Dendritic cell treated with granulocyte-macrophage colony-stimulating factor and Interleukin-4, amounts not matched to agents 40 ng/mL and 50 ng/mL, for 4 days (primary cell): ENCODE measurements around the gene NABP1.

Source experiments
- H3K27ac Mint-ChIP-seq: one replicate; pipeline ENCODE4 v1.8.0; 2022; ENCODE audit warnings: mild to moderate bottlenecking, mixed read lengths
- H3K27me3 Mint-ChIP-seq: one replicate; pipeline ENCODE4 v1.8.0; 2022; ENCODE audit warnings: mild to moderate bottlenecking, mixed read lengths
- H3K36me3 Mint-ChIP-seq: one replicate; pipeline ENCODE4 v1.8.0; 2022; ENCODE audit warnings: low read depth, mixed read lengths
- H3K4me1 Mint-ChIP-seq: one replicate; pipeline ENCODE4 v1.8.0; 2022; ENCODE audit warnings: low read depth, mixed read lengths
- H3K4me3 Mint-ChIP-seq: one replicate; pipeline ENCODE4 v1.8.0; 2022; ENCODE audit warnings: mild to moderate bottlenecking, moderate library complexity, mixed read lengths
- H3K9me3 Mint-ChIP-seq: one replicate; pipeline ENCODE4 v1.8.0; 2022; ENCODE audit warnings: mixed read lengths
- intact Hi-C: fragments of 100-400 bp; cut with micrococcal nuclease; formaldehyde crosslinking; loops from one replicate; pipeline ENCODE4 v1.15.0; 2022

The NABP1 gene

DNA sequence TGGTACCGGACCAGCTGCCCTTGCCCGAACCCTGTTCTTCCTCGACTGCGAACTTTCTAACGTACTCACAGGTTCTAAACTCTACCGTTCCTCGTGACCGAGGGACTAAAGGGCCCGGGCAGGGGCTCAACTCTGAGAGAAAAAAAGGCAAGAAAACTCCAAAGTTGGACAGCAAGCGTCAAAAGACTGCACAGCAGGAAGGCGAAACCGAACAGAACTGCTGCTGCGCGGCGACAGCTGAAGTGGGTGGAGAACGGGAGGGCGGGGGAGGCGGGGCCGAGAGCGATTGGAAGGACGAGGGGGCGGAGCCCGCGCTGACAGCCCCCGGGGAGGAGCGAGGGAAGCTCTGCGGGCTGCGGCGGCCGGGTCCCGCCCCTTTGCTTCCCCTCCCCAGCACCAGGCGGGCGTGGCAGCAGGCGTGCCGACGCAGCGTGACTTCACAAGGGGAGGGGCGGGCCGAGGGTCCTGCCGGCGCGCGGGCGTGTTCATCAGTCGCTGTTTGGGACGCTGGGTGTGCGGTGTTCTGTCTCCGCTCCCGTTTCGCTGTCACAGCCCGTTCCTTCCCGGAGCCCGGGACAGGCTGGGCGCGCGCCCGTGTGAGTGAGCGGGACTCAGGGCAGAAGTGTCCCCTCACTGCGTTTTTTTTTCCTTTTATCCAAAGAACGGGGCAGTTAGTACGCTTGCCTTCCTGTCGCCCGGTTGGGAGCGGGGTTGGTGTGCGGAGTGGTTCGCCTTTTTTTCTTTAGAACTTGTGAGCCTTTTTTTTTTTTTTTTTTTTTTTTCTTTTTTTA, at the start of gene NABP1:
NABP1 (plus strand) TSS at position 491 of the 791 bp plus-strand sequence. CDS start 479 bp downstream, outside the sequence.
- intact Hi-C loops = loop anchor here (1.0 to 10.0 kb wide), 3 partner anchors 27 to 653 kb away; no protein-coding TSS in a partner anchor
- H3K4me1 Mint-ChIP-seq = peaks cover 28% of the 10 kb centered on the region
- H3K4me3 Mint-ChIP-seq = peak within 1 kb of the TSS; percentile 95
- peak within 1 kb of the TSS; percentile 100 for H3K27ac Mint-ChIP-seq
- H3K27me3 Mint-ChIP-seq = no peaks in the 10 kb centered on the region
- no peaks in the 10 kb centered on the region for H3K9me3 Mint-ChIP-seq
- H3K36me3 Mint-ChIP-seq = peaks cover 39% of the 10 kb centered on the region

GRCh38 chr2:191629001-191629453, 48.9 kb upstream of the NABP1 start:
- H3K4me1 Mint-ChIP-seq = peaks cover 32% of the 10 kb centered on the region
- H3K36me3 Mint-ChIP-seq = no peaks in the 10 kb centered on the region
- H3K4me3 Mint-ChIP-seq = no peak overlapping the region
- no peaks in the 10 kb centered on the region for H3K9me3 Mint-ChIP-seq
- H3K27me3 Mint-ChIP-seq = peaks cover 2% of the 10 kb centered on the region
- intact Hi-C loops = no loop called here
- no peak overlapping the region for H3K27ac Mint-ChIP-seq

- peaks cover 2% of the 10 kb centered on the region for H3K27me3 Mint-ChIP-seq
These were observed 47.8 kb upstream of the NABP1 start for GRCh38 chr2:191629976-191630712.

DNA sequence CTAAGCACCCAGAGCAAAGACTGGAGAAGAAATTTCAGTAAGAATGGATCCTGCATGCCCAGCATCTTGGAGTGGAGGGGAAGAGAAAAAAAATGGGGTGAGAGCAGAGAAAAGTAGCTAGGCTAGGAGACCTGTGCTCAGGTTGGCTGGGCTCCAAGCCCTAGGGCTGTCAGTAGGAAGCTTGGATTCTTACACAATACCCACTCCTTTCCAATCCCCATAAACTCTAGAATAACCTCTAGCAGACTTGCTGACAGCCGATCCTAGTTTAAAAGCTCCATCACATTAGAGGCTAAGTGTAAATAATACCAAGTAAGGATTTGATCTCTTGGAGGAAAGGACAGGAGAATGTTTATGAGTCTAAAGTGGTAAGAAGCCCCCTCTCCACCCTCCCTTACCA, 46.2 kb upstream of the NABP1 start:
- H3K36me3 Mint-ChIP-seq = no peaks in the 10 kb centered on the region
- H3K27me3 Mint-ChIP-seq = peaks cover 2% of the 10 kb centered on the region
- peaks cover 20% of the 10 kb centered on the region for H3K4me1 Mint-ChIP-seq
- no peaks in the 10 kb centered on the region for H3K9me3 Mint-ChIP-seq
- H3K4me3 Mint-ChIP-seq = no peak overlapping the region
- intact Hi-C loops = no loop called here
- H3K27ac Mint-ChIP-seq = no peak overlapping the region

More at GRCh38 chr2:191629976-191630712, 47.8 kb upstream of the NABP1 start:
- intact Hi-C loops = no loop called here
- Mint-ChIP-seq H3K9me3 (no peaks in the 10 kb centered on the region), H3K4me3 (no peak overlapping the region), H3K4me1 (peaks cover 24% of the 10 kb centered on the region), H3K27ac (no peak overlapping the region), H3K36me3 (no peaks in the 10 kb centered on the region)

DNA sequence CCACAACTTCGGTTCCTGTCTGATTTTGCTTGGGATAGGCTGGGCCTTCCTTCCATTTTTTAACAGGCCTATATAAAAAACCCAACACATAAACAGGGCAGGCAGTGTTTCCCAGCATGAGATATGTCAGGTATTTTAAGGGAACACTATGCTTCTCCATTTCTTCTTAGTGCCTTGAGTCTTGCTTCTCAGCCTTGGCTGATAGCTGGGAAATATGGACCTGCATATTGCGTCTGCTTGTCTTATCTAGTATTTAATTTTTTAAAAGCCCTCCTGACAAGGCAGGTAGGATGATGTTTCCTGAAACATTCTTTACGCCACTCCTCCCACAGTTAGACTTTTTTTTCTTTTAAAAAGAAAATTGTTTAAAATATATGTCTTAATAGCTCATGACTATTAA, 45.5 kb upstream of the NABP1 start:
- no peaks in the 10 kb centered on the region for H3K9me3 Mint-ChIP-seq
- peaks cover 2% of the 10 kb centered on the region for H3K27me3 Mint-ChIP-seq

DNA sequence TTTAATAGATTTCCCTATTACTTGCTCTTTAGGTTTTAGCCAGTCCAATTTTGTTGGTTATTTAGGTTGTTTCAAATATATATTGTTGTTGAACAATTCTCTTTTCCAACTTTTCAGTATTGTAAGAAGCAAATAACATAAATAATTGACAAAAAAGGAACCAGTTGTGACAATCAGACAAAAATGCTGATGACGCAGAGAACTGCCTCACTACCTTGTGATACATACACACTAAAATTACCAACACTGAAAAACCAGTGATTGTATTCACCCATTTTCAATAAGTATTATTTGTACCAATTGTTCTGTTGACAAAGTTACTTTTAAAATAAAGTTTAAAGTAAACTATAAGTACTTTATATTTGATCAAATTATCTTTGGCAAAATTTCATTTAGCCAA, 43.1 kb upstream of the NABP1 start:
- no peak overlapping the region for H3K4me3 Mint-ChIP-seq
- peaks cover 31% of the 10 kb centered on the region for H3K4me1 Mint-ChIP-seq
- H3K36me3 Mint-ChIP-seq = no peaks in the 10 kb centered on the region
- no peak overlapping the region for H3K27ac Mint-ChIP-seq
- H3K27me3 Mint-ChIP-seq = peaks cover 2% of the 10 kb centered on the region
- no peaks in the 10 kb centered on the region for H3K9me3 Mint-ChIP-seq
- intact Hi-C loops = loop anchor here (5.0 kb wide), 2 partner anchors 32 to 48 kb away; no protein-coding TSS in a partner anchor

More for the DNA sequence above, 45.5 kb upstream of the NABP1 start:
- intact Hi-C loops = no loop called here
- H3K4me3 Mint-ChIP-seq = no peak overlapping the region
- H3K4me1 Mint-ChIP-seq = peaks cover 23% of the 10 kb centered on the region
- H3K36me3 Mint-ChIP-seq = no peaks in the 10 kb centered on the region
- H3K27ac Mint-ChIP-seq = no peak overlapping the region

- no peak overlapping the region for H3K27ac Mint-ChIP-seq
- intact Hi-C loops = loop anchor here (5.0 kb wide), 2 partner anchors 33 to 47 kb away; no protein-coding TSS in a partner anchor
- H3K27me3 Mint-ChIP-seq = no peaks in the 10 kb centered on the region
- H3K4me3 Mint-ChIP-seq = no peak overlapping the region
- H3K36me3 Mint-ChIP-seq = no peaks in the 10 kb centered on the region
- H3K9me3 Mint-ChIP-seq = no peaks in the 10 kb centered on the region
- peaks cover 31% of the 10 kb centered on the region for H3K4me1 Mint-ChIP-seq
These were observed 42.4 kb upstream of the NABP1 start for GRCh38 chr2:191635333-191636234.

GRCh38 chr2:191636235-191636543, 41.7 kb upstream of the NABP1 start:
- Mint-ChIP-seq H3K36me3 (no peaks in the 10 kb centered on the region), H3K9me3 (no peaks in the 10 kb centered on the region), H3K27me3 (no peaks in the 10 kb centered on the region), H3K27ac (no peak overlapping the region), H3K4me1 (peaks cover 31% of the 10 kb centered on the region), H3K4me3 (no peak overlapping the region)
- intact Hi-C loops = loop anchor here (5.0 kb wide), 2 partner anchors 34 to 46 kb away; no protein-coding TSS in a partner anchor

DNA sequence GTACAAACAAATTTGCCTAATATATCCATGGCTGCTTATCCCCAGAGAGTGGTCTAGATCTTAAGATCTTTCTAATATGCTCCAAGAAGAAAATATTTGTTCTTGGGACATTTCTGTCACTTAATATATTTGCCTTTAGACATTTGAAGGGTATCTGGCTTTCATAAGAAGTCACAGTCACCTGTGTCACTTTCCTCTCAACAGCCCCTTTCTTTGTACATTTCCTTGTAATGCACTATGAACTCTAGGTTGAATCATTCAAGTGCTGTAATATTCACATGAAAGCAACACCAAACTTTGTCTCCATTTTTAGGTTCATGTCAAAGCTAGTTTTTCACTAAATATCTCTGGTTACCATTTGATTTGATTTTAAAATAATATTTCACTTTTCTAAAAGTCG, 41.4 kb upstream of the NABP1 start:
- Mint-ChIP-seq H3K27me3 (no peaks in the 10 kb centered on the region), H3K4me1 (peaks cover 28% of the 10 kb centered on the region), H3K9me3 (no peaks in the 10 kb centered on the region), H3K4me3 (no peak overlapping the region), H3K27ac (peak overlapping the region; percentile 85), H3K36me3 (no peaks in the 10 kb centered on the region)
- intact Hi-C loops = loop anchor here (5.0 kb wide), 2 partner anchors 34 to 46 kb away; no protein-coding TSS in a partner anchor

DNA sequence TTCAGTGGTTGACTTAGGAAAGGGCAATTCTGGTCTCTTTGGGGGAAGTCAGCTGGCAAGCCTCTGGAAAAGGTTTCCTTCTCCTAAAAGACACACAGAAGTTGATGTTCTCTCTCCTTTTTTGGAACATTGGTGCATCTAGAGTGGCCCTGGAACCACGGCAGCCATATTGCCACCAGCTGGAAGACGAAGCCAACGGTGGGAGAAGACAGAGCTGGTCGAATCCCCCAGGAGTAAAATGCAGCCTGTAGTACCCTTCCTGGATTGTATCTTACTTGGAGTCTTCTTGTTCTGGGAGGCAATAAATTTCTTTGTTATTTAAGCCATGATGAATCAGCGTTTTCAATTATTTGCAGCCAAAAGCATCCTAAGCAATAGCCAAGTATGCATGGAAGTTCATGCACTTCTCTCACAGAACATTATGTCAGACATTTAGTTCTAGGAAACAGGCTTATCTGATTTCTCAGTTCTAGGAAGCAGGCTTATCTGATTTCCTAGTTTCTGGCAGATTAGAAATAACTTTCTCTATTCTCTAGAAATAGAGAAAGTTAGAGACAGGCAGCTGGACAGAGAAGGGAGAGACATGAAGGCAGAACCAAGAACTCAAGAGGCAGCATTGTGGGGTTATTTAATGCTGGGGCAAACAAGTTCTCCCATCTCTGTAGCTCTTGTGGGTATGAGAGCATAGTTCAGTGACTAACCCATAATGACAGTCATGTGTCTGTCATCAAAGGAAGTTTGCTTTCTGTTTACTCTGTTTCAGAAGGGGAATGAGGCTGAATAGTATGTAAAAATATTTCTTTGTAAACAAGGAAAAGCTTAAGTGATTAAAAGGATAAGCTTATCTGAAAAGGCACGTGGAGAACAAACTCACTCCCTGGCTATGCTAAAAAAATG, 40.5 kb upstream of the NABP1 start:
- H3K9me3 Mint-ChIP-seq = no peaks in the 10 kb centered on the region
- peak overlapping the region; percentile 85 for H3K27ac Mint-ChIP-seq
- H3K4me1 Mint-ChIP-seq = peaks cover 22% of the 10 kb centered on the region
- intact Hi-C loops = loop anchor here (5.0 kb wide), 2 partner anchors 35 to 45 kb away; no protein-coding TSS in a partner anchor
- no peaks in the 10 kb centered on the region for H3K27me3 Mint-ChIP-seq
- peak overlapping the region; percentile 34 for H3K4me3 Mint-ChIP-seq
- no peaks in the 10 kb centered on the region for H3K36me3 Mint-ChIP-seq

- H3K27ac Mint-ChIP-seq = peak overlapping the region; percentile 85
- H3K27me3 Mint-ChIP-seq = no peaks in the 10 kb centered on the region
- peaks cover 22% of the 10 kb centered on the region for H3K4me1 Mint-ChIP-seq
- intact Hi-C loops = loop anchor here (5.0 kb wide), 2 partner anchors 36 to 44 kb away; no protein-coding TSS in a partner anchor
- H3K4me3 Mint-ChIP-seq = peak overlapping the region; percentile 34
- H3K9me3 Mint-ChIP-seq = no peaks in the 10 kb centered on the region
- H3K36me3 Mint-ChIP-seq = no peaks in the 10 kb centered on the region
These were observed 39.7 kb upstream of the NABP1 start for GRCh38 chr2:191638079-191638801.

- H3K4me1 Mint-ChIP-seq = peaks cover 22% of the 10 kb centered on the region
- intact Hi-C loops = loop anchor here (5.0 kb wide), 2 partner anchors 36 to 44 kb away; no protein-coding TSS in a partner anchor
These were observed 39.1 kb upstream of the NABP1 start for GRCh38 chr2:191638802-191639172.

More at GRCh38 chr2:191638802-191639172, 39.1 kb upstream of the NABP1 start:
- Mint-ChIP-seq H3K4me3 (no peak overlapping the region), H3K27ac (peak overlapping the region; percentile 85), H3K36me3 (no peaks in the 10 kb centered on the region), H3K27me3 (no peaks in the 10 kb centered on the region), H3K9me3 (no peaks in the 10 kb centered on the region)
